ENCODE measurements around the gene GAS1. TPM values are rescaled to one million over a fixed set of nuclear protein-coding genes. Genes with fewer than 3 reads are reported as not detected.

Gene GAS1
- total RNA-seq, 1 donor from 2014 or later: not detected

DNA sequence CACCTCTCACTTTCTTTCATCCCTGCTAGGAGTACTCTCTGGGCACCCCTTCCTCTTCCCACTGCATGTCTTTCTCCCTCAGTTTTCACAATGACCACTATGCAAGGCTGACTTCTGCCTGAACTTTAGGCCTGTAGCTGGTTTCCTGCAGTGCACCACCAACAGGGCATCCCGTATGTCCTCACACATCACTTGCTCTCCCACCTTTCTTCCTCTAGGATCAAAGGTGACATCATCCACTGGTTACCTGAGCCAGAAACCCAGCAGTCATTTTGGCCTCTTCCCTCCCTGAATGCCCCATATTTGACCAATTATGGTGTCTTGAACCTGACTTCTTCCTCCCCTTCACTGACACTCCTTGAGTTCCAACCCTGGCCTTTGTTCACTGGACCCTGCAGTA lies 8.5 kb downstream of the GAS1 start:
- no peak for DNase-seq
- ATAC-seq (ENCODE audit: low read depth): no peak
- intact Hi-C loops (cut with micrococcal nuclease): loop anchor here (10.0 kb wide), 1 partner anchor 56 kb away; no protein-coding TSS in a partner anchor
- no peaks in the 10 kb centered on the region for H3K36me3 Mint-ChIP-seq (ENCODE audit: low read depth)
- H3K27ac Mint-ChIP-seq: no peak overlapping the region
- H3K4me1 Mint-ChIP-seq: no peaks in the 10 kb centered on the region
- ChIA-PET CTCF (no interaction called here), POLR2A (no interaction called here)
- TF ChIP-seq, protein P1, sequence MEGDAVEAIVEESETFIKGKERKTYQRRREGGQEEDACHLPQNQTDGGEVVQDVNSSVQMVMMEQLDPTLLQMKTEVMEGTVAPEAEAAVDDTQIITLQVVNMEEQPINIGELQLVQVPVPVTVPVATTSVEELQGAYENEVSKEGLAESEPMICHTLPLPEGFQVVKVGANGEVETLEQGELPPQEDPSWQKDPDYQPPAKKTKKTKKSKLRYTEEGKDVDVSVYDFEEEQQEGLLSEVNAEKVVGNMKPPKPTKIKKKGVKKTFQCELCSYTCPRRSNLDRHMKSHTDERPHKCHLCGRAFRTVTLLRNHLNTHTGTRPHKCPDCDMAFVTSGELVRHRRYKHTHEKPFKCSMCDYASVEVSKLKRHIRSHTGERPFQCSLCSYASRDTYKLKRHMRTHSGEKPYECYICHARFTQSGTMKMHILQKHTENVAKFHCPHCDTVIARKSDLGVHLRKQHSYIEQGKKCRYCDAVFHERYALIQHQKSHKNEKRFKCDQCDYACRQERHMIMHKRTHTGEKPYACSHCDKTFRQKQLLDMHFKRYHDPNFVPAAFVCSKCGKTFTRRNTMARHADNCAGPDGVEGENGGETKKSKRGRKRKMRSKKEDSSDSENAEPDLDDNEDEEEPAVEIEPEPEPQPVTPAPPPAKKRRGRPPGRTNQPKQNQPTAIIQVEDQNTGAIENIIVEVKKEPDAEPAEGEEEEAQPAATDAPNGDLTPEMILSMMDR (IDR thresholded peaks at IDR 0.05): no peak
- peaks cover 35% of the 10 kb centered on the region for H3K27me3 Mint-ChIP-seq
- H3K9me3 Mint-ChIP-seq: peaks cover 3% of the 10 kb centered on the region
- H3K4me3 Mint-ChIP-seq: no peak overlapping the region

DNA sequence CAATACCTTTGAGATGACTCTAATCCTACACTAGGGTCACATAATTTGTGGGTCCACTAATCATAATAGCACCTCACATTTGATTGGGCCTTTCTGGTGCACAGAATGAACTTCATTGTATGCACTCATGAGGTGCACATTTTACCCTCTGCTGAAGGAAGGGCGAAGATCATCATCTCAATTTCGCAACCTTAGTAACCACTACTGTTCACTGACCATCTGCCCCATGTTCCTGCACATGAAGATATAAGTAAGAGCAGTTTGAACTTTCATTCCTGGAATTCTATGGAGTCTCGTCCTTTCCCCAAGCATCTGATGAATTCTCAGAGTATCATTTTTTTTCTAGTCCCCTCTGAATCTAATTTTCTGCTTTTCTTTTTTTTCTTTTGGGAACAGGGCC lies 21.2 kb downstream of the GAS1 start:
- POLR2A ChIA-PET: no interaction called here
- TF ChIP-seq, protein P1 (IDR thresholded peaks at IDR 0.05): no peak
- no peaks in the 10 kb centered on the region for H3K36me3 Mint-ChIP-seq (ENCODE audit: low read depth)
- no peak overlapping the region for H3K27ac Mint-ChIP-seq
- DNase-seq: no peak
- intact Hi-C loops (cut with micrococcal nuclease): no loop called here
- ATAC-seq (ENCODE audit: low read depth): no peak
- H3K9me3 Mint-ChIP-seq: peaks cover 11% of the 10 kb centered on the region
- peaks cover 7% of the 10 kb centered on the region for H3K27me3 Mint-ChIP-seq
- CTCF ChIA-PET: no interaction called here
- H3K4me3 Mint-ChIP-seq: no peak overlapping the region
- no peaks in the 10 kb centered on the region for H3K4me1 Mint-ChIP-seq

DNA sequence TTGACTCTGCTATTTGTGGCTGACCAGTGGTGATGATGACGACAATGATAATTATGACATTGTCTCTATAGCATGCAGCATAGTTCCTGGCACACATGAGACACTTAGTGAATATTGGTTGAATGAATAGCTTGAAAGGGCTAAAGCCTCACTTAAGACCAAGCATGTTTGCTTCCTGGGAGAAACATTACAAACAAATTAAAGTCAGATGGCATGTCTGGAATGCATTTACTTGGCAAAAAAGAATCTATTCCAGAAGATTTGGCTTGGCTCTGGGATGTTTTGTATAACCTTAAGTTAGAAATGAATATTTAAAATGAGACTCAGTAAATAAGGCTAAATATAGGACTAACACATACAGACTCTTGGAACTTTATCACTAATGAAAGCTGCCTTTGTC lies 21.6 kb downstream of the GAS1 start:
- POLR2A ChIA-PET: no interaction called here
- peaks cover 8% of the 10 kb centered on the region for H3K9me3 Mint-ChIP-seq
- H3K27ac Mint-ChIP-seq: no peak overlapping the region
- DNase-seq (no peak), ATAC-seq (ENCODE audit: low read depth) (no peak)
- intact Hi-C loops (cut with micrococcal nuclease): no loop called here
- peaks cover 5% of the 10 kb centered on the region for H3K27me3 Mint-ChIP-seq
- no peaks in the 10 kb centered on the region for H3K4me1 Mint-ChIP-seq
- TF ChIP-seq, protein P1 (IDR thresholded peaks at IDR 0.05): no peak
- CTCF ChIA-PET: no interaction called here
- no peaks in the 10 kb centered on the region for H3K36me3 Mint-ChIP-seq (ENCODE audit: low read depth)
- H3K4me3 Mint-ChIP-seq: no peak overlapping the region

DNA sequence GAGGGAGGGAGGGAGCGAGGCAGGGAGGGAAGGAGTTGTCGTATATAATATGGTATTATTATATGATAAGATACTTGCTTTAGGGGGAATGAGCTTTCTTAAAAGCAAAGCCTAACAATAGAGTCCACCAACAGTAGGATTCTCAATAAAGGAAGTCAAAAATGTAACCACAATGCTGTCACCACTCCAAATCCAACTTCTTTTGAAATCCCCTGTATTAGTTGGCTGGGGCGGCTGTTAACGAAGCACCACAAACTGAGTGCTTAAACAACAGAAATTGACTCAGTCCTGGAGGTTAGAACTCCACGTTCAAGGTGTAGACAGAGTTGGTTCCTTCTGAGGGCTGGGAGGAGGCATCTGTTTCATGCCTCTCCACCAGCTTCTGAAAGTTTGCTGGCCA lies 23.1 kb downstream of the GAS1 start:
- POLR2A ChIA-PET: no interaction called here
- H3K4me3 Mint-ChIP-seq: no peak overlapping the region

DNA sequence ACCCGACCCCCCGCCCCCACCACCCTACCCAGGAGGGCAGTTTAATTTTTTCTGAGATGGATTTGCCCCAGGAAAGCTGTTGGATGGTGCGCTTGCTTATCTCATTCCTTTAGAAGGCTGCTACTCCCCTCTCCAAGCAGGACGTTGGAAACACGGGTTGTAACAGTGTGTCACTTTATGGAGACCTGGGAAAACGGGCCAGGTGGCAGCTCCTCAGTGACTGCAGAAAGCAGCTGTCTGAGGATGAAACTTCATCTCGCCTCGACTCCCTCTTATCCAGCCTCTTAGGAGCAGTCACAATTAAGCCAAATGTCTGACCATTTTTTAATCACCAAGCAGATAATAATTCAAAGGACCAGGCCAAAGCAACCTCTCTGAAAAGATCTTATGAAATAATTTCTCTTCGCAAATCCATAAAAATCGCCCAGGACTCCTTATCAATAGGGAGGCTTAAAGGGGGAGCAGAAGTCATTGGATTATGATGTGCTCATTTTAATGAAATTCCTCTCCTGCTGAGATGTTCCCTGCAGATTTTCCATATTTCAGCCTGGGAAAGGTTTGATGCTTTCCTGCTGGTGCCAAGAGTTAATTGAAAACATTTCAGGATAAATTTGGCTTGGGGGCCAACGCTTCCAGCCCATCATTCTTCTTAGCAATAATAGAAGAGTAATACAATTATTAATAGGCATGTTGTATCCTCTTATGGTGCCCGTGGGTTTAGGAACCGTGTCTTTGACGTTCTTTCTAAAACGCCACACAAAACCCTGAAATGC lies 26.0 kb downstream of the GAS1 start:
- Mint-ChIP-seq H3K27ac (no peak overlapping the region), H3K27me3 (peaks cover 5% of the 10 kb centered on the region), H3K4me1 (no peaks in the 10 kb centered on the region), H3K4me3 (no peak overlapping the region), H3K36me3 (ENCODE audit: low read depth) (no peaks in the 10 kb centered on the region), H3K9me3 (no peaks in the 10 kb centered on the region)
- CTCF ChIA-PET: no interaction called here
- DNase-seq (no peak), ATAC-seq (ENCODE audit: low read depth) (no peak)
- POLR2A ChIA-PET: no interaction called here
- intact Hi-C loops (cut with micrococcal nuclease): no loop called here
- TF ChIP-seq, protein P1 (IDR thresholded peaks at IDR 0.05): no peak

More for the DNA sequence above, 23.1 kb downstream of the GAS1 start:
- TF ChIP-seq, protein P1 (IDR thresholded peaks at IDR 0.05): no peak
- H3K4me1 Mint-ChIP-seq: no peaks in the 10 kb centered on the region
- CTCF ChIA-PET: no interaction called here
- intact Hi-C loops (cut with micrococcal nuclease): no loop called here
- DNase-seq (no peak), ATAC-seq (ENCODE audit: low read depth) (no peak)
- no peaks in the 10 kb centered on the region for H3K9me3 Mint-ChIP-seq
- H3K36me3 Mint-ChIP-seq (ENCODE audit: low read depth): no peaks in the 10 kb centered on the region
- peaks cover 5% of the 10 kb centered on the region for H3K27me3 Mint-ChIP-seq
- H3K27ac Mint-ChIP-seq: no peak overlapping the region

All from activated B cell treated with CpG ODN at 0.5 μM for 24 hours (primary cell).